H1 (cell line): ENCODE data around the gene CAMK2D. TPM values are rescaled to one million over a fixed set of nuclear protein-coding genes. Genes with fewer than 3 reads are reported as not detected.

Source experiments
- CTCF ChIA-PET: fragments of 300-600 bp; sonication (Branson Sonifier 250); formaldehyde crosslinking; loops from one replicate; lab custom pipeline; 2021; ENCODE audit not compliant: partially characterized antibody; lab: Charles Lee
- POLR2A ChIA-PET: fragments of 300-600 bp; sonication (Branson Sonifier 250); formaldehyde crosslinking; loops from one replicate; lab custom pipeline; 2021; ENCODE audit warnings: inconsistent platforms; ENCODE audit not compliant: partially characterized antibody; lab: Charles Lee
- DNase-seq, 2 experiments: peaks; one replicate each; pipeline versions ENCODE4 v3.0.0 to v3.0.0-alpha.2; 2010 to 2022; ENCODE audit warnings: low spot score in 2 of 2, low read depth in 1 of 2, mixed read lengths in 1 of 2
- FAIRE-seq: peaks from 2 replicates; lab custom pipeline; 2011; peaks lifted over from hg19 to GRCh38; lab: Jason Lieb, UNC
- H2AFZ ChIP-seq: 2 replicates; pipeline ENCODE4 v1.8.1; 2012; ENCODE audit warnings: low read length, inconsistent platforms
- H2AK5ac ChIP-seq: 2 replicates; pipeline ENCODE4 v1.6.1; 2013; ENCODE audit warnings: low read depth, low read length
- H2BK120ac ChIP-seq: replicated peaks from 2 replicates; pipeline ENCODE3; 2013; ENCODE audit warnings: low read depth, low read length, inconsistent platforms
- H2BK12ac ChIP-seq: 2 replicates; pipeline ENCODE4 v1.6.1; 2013; ENCODE audit warnings: low read depth, low read length
- H2BK15ac ChIP-seq: 2 replicates; pipeline ENCODE4 v1.6.1; 2013; ENCODE audit warnings: low read length
- H2BK20ac ChIP-seq: 2 replicates; pipeline ENCODE4 v1.6.1; 2013; ENCODE audit warnings: low read length
- H2BK5ac ChIP-seq: 2 replicates; pipeline ENCODE4 v1.6.1; 2013; ENCODE audit warnings: low read depth, low read length
- H3K14ac ChIP-seq: 2 replicates; pipeline ENCODE4 v1.6.1; 2013; ENCODE audit warnings: inconsistent platforms; ENCODE audit not compliant: insufficient read length
- H3K18ac ChIP-seq: 2 replicates; pipeline ENCODE4 v1.6.1; 2013; ENCODE audit warnings: low read length; ENCODE audit errors: extremely low read depth
- H3K23ac ChIP-seq: 2 replicates; pipeline ENCODE4 v1.6.1; 2013; ENCODE audit warnings: inconsistent platforms; ENCODE audit not compliant: insufficient read length
- H3K23me2 ChIP-seq: 2 replicates; pipeline ENCODE4 v1.6.1; 2013; ENCODE audit warnings: low read depth, low read length
- H3K27ac ChIP-seq: 2 replicates; pipeline ENCODE4 v1.6.1; 2011; ENCODE audit warnings: low read depth, low read length, inconsistent platforms
- H3K27me3 ChIP-seq, 4 experiments: replicated peaks in 1 of 4; 1 replicate in 1 of 4; 2 replicates in 3 of 4; pipeline versions ENCODE4 v1.6.1 to v1.8.1; 2011 to 2013; ENCODE audit warnings: low read length in 3 of 4, mild to moderate bottlenecking in 3 of 4, inconsistent platforms in 2 of 4, mixed read lengths in 2 of 4, moderate library complexity in 1 of 4; ENCODE audit not compliant: control insufficient read depth in 3 of 4, insufficient read depth in 3 of 4; ENCODE audit errors: extremely low read depth in 1 of 4
- H3K36me3 ChIP-seq, 4 experiments: 2 replicates each; pipeline versions ENCODE4 v1.6.1 to v1.8.1; 2011 to 2013; ENCODE audit warnings: mild to moderate bottlenecking in 4 of 4, low read length in 3 of 4, moderate library complexity in 2 of 4, control low read depth in 1 of 4, inconsistent platforms in 1 of 4; ENCODE audit not compliant: insufficient read depth in 4 of 4, control insufficient read depth in 2 of 4
- H3K4ac ChIP-seq: replicated peaks from 2 replicates; pipeline ENCODE3; 2013; ENCODE audit warnings: low read length, low read depth, mixed read lengths, inconsistent platforms; ENCODE audit not compliant: insufficient read length
- H3K4me1 ChIP-seq, 4 experiments: replicated peaks in 1 of 4; 1 replicate in 1 of 4; 2 replicates in 3 of 4; pipeline versions ENCODE4 v1.6.1 to v1.8.1; 2011 to 2013; ENCODE audit warnings: low read length in 3 of 4, inconsistent platforms in 2 of 4, mixed read lengths in 1 of 4; ENCODE audit not compliant: insufficient read depth in 4 of 4, control insufficient read depth in 3 of 4
- H3K4me2 ChIP-seq, 2 experiments: 2 replicates each; pipeline versions ENCODE4 v1.6.1 to v1.8.1; 2011 to 2013; ENCODE audit warnings: low read depth in 2 of 2, low read length in 2 of 2, control low read depth in 1 of 2, inconsistent platforms in 1 of 2, mild to moderate bottlenecking in 1 of 2; ENCODE audit not compliant: insufficient read depth in 1 of 2
- H3K4me3 ChIP-seq, 4 experiments: fragments of 200-600, 300-600 bp in 1 of 4; sonication (generic), shearing (Covaris generic), sonication (Bioruptor Twin) in 1 of 4; 2 replicates each; pipeline versions ENCODE4 v1.5.1 to v1.8.1; 2011 to 2016; ENCODE audit warnings: low read length in 4 of 4, low read depth in 3 of 4, control low read depth in 2 of 4, inconsistent platforms in 2 of 4, mild to moderate bottlenecking in 2 of 4, mixed read lengths in 1 of 4, moderate library complexity in 1 of 4; ENCODE audit not compliant: insufficient read depth in 2 of 4; ENCODE audit errors: extremely low read depth in 1 of 4
- H3K56ac ChIP-seq: replicated peaks from 2 replicates; pipeline ENCODE3; 2013; ENCODE audit warnings: low read depth, mild to moderate bottlenecking, mixed read lengths, low read length, inconsistent platforms; ENCODE audit not compliant: insufficient read length
- H3K79me1 ChIP-seq: 2 replicates; pipeline ENCODE4 v1.6.1; 2013; ENCODE audit warnings: low read depth, low read length, control low read depth
- H3K79me2 ChIP-seq, 2 experiments: 2 replicates each; pipeline versions ENCODE4 v1.6.1 to v1.8.1; 2012 to 2013; ENCODE audit warnings: low read length in 2 of 2, mild to moderate bottlenecking in 2 of 2, inconsistent platforms in 1 of 2; ENCODE audit not compliant: insufficient read depth in 2 of 2, control insufficient read depth in 1 of 2
- H3K9ac ChIP-seq, 4 experiments: replicated peaks in 1 of 4; 1 replicate in 1 of 4; 2 replicates in 3 of 4; pipeline versions ENCODE4 v1.6.1 to v1.8.1; 2011 to 2013; ENCODE audit warnings: low read depth in 3 of 4, low read length in 3 of 4, control low read depth in 2 of 4, mild to moderate bottlenecking in 2 of 4, moderate library complexity in 2 of 4, inconsistent platforms in 1 of 4; ENCODE audit errors: extremely low read depth in 1 of 4
- H3K9me3 ChIP-seq, 2 experiments: 2 replicates each; pipeline versions ENCODE4 v1.6.1 to v1.8.1; 2012 to 2013; ENCODE audit warnings: mild to moderate bottlenecking in 2 of 2, moderate library complexity in 2 of 2, control low read depth in 1 of 2, inconsistent platforms in 1 of 2, low read depth in 1 of 2, low read length in 1 of 2, mixed read lengths in 1 of 2; ENCODE audit not compliant: insufficient read depth in 2 of 2
- H4K20me1 ChIP-seq, 2 experiments: replicated peaks in 1 of 2; 2 replicates each; pipeline versions ENCODE3 to v1.8.1; 2011 to 2013; ENCODE audit warnings: inconsistent platforms in 2 of 2, low read length in 2 of 2, mild to moderate bottlenecking in 1 of 2; ENCODE audit not compliant: insufficient read depth in 2 of 2, control insufficient read depth in 1 of 2
- H4K5ac ChIP-seq: 2 replicates; pipeline ENCODE4 v1.6.1; 2013; ENCODE audit warnings: low read length, low read depth, mixed read lengths, inconsistent platforms; ENCODE audit not compliant: insufficient read length
- H4K8ac ChIP-seq: 2 replicates; pipeline ENCODE4 v1.8.0; 2013; ENCODE audit warnings: mild to moderate bottlenecking, moderate library complexity, low read length, inconsistent platforms; ENCODE audit not compliant: insufficient read depth; ENCODE audit errors: extremely low read depth
- H4K91ac ChIP-seq: replicated peaks from 2 replicates; pipeline ENCODE3; 2013; ENCODE audit warnings: low read length, mixed read lengths, inconsistent platforms; ENCODE audit not compliant: insufficient read length
- BRCA1 ChIP-seq: IDR thresholded peaks from 2 replicates; pipeline ENCODE4 v1.6.1; 2012; ENCODE audit warnings: low read depth, low read length, improper control_type of control experiment
- CTBP2 ChIP-seq: IDR thresholded peaks from 2 replicates; pipeline ENCODE4 v1.7.0; 2011; ENCODE audit warnings: borderline replicate concordance, mild to moderate bottlenecking, moderate library complexity, mixed read lengths, low read length; ENCODE audit not compliant: insufficient read depth, insufficient read length
- KDM5A ChIP-seq: fragments of 200-600 bp; IDR thresholded peaks from 2 replicates; pipeline ENCODE4 v1.7.1; 2012; ENCODE audit warnings: mild to moderate bottlenecking, low read length, inconsistent platforms, mixed read lengths
- MAFK ChIP-seq: IDR thresholded peaks from 2 replicates; pipeline ENCODE4 v1.6.1; 2012; ENCODE audit warnings: low read depth, mild to moderate bottlenecking, improper control_type of control experiment, low read length
- RAD21 ChIP-seq, 2 experiments: IDR thresholded peaks in 1 of 2; conservative IDR thresholded peaks in 1 of 2; 2 replicates each; pipeline ENCODE4 v1.6.1; 2011; ENCODE audit warnings: low read depth in 2 of 2, low read length in 2 of 2, improper control_type of control experiment in 1 of 2, inconsistent platforms in 1 of 2, mild to moderate bottlenecking in 1 of 2, moderate library complexity in 1 of 2
- SIRT6 ChIP-seq: IDR thresholded peaks from one replicate; pipeline ENCODE4 v1.7.1; 2012; ENCODE audit warnings: low read length, inconsistent platforms
- SP1 ChIP-seq: IDR thresholded peaks from 2 replicates; pipeline ENCODE4 v1.6.1; 2011; ENCODE audit warnings: low read depth, low read length
- WGBS, 2 experiments: shearing (Covaris generic) in 1 of 2; methylation state at CpG; one replicate each; pipeline versions ENCODE4 v1.1.6 to v1.1.7; 2013 to 2015; ENCODE audit warnings: low lambda C conversion rate in 2 of 2, mixed read lengths in 2 of 2, inconsistent platforms in 1 of 2, low coverage in 1 of 2, missing lambda C conversion rate in 1 of 2; ENCODE audit not compliant: insufficient replicate concordance in 2 of 2, insufficient coverage in 1 of 2, insufficient read length in 1 of 2; ENCODE audit errors: extremely low coverage in 1 of 2, missing lambda C conversion rate in 1 of 2; 5-methylcytosine and 5-hydroxymethylcytosine counted together
- polyA plus RNA-seq, 7 experiments: library from polyadenylated mRNA; depleted of rRNA in 3 of 7; stranded (reverse) in 5 of 7; unstranded in 2 of 7; fragments of >200 nt in 5 of 7; fragments of 200-250 nt in 2 of 7; gene quantifications; 1 replicate in 5 of 7; 2 replicates in 1 of 7; 4 replicates in 1 of 7; pipeline versions ENCODE4 v1.2.1 to v1.2.3, GENCODE V29; 2011 to 2013; ENCODE audit warnings: missing spikeins in 2 of 7, mixed read lengths in 2 of 7
- total RNA-seq: library from RNA; stranded (reverse); fragmentation: NEBNext Ultra II Directional; extraction: Animal tissue kit (Norgen Biotek cat#: 25700); gene quantifications from 2 replicates; pipeline ENCODE4 v1.2.1, GENCODE V29; 2021

The CAMK2D gene
- total and polyA plus RNA-seq, 2 of the 8 experiments (the other 6 are each of a cell fraction or from before 2014, with no cell fraction given), result 3.2 to 7.0 TPM

DNA sequence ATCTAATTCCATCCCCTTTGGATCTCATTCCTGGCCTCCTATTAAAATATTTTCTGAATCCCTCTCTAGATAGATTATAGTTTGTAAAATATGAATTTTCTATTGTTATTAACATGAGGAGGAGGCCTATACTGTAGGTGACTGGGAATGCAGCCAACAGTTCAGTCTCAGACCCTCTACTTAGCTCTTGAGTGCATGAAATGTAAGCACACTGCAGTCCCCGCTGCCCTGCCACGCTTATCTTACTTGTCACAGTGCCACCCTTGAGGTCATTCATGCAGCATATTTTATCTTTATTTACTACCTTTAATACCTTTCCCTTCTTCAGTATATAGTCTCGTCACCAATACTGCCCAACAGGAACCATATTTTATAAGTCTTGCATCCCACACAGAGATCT, 151.0 kb downstream of the CAMK2D start:
- CTCF ChIA-PET, result interaction anchor here (0.9 to 1.6 kb wide), 2 partner anchors 30 to 32 kb away, joined by 3 to 4 read pairs; no protein-coding TSS in a partner anchor
- H3K56ac ChIP-seq, result no peak overlapping the region
- no peak for FAIRE-seq
- TF ChIP-seq KDM5A, result no peak
- TF ChIP-seq MAFK, result no peak
- TF ChIP-seq BRCA1, result no peak
- TF ChIP-seq RAD21 (IDR thresholded peaks at IDR 0.05 in 1 of 2, conservative IDR thresholded peaks at IDR 0.05 in 1 of 2; ENCODE audit: low read depth in 2 of 2, low read length in 2 of 2), result no peak
- no peak for TF ChIP-seq SIRT6
- no peak for TF ChIP-seq CTBP2
- no peak for TF ChIP-seq SP1

More for the DNA sequence above, 151.0 kb downstream of the CAMK2D start:
- Histone ChIP-seq H3K27ac (no peak overlapping the region), H3K23ac (no peak overlapping the region), H4K20me1 (no peaks in the 10 kb centered on the region), H3K18ac (no peak overlapping the region), H4K5ac (no peak overlapping the region), H3K23me2 (no peaks in the 10 kb centered on the region), H2BK20ac (no peak overlapping the region), H3K36me3 (no peaks in the 10 kb centered on the region), H3K79me2 (no peaks in the 10 kb centered on the region), H4K8ac (no peak overlapping the region), H3K4me2 (no peak overlapping the region), H2BK12ac (no peak overlapping the region), H2BK5ac (no peak overlapping the region), H3K9ac (no peak overlapping the region), H4K91ac (no peak overlapping the region), H3K14ac (no peak overlapping the region), H3K4me1 (no peaks in the 10 kb centered on the region), H2AFZ (no peak overlapping the region), H3K79me1 (no peaks in the 10 kb centered on the region), H3K9me3 (no peaks in the 10 kb centered on the region), H3K4me3 (no peak overlapping the region), H2BK120ac (no peak overlapping the region), H2AK5ac (no peak overlapping the region), H3K4ac (no peak overlapping the region), H2BK15ac (no peak overlapping the region), H3K27me3 (no peaks in the 10 kb centered on the region)
- no peak for DNase-seq
- POLR2A ChIA-PET, result no interaction called here
- 93% methylated on average over 3 of the region's 3 CpGs; no CpG with 5 or more reads in 1 of the 2 experiments for WGBS, 2 experiments
